GM21447 (cell line): ENCODE measurements around the gene ATP1B2.
"Not testable (repeated sequence)": the region's sequence is repeated elsewhere in the genome, so short reads cannot be mapped to it uniquely, and the experiment has no call there.

Experiments used
- ATAC-seq: cut with Tn5 transposase; IDR thresholded peaks from one replicate; pipeline ENCODE4 v1.9.1; 2021; ENCODE audit not compliant: unreplicated experiment

Gene ATP1B2

GRCh38 chr17:7634384-7634783 lies 16.3 kb upstream of the ATP1B2 start:
- no peak for ATAC-seq

- ATAC-seq: no peak
These were observed 14.6 kb upstream of the ATP1B2 start for GRCh38 chr17:7636163-7636562.

GRCh38 chr17:7640783-7641182 lies 9.9 kb upstream of the ATP1B2 start:
- no peak for ATAC-seq

GRCh38 chr17:7641635-7642034 lies 9.1 kb upstream of the ATP1B2 start:
- ATAC-seq: not testable (repeated sequence)

GRCh38 chr17:7644775-7645174 lies 6.0 kb upstream of the ATP1B2 start:
- no peak for ATAC-seq

GRCh38 chr17:7646457-7646856 lies 4.3 kb upstream of the ATP1B2 start:
- ATAC-seq: no peak

GRCh38 chr17:7647018-7647417 lies 3.7 kb upstream of the ATP1B2 start:
- no peak for ATAC-seq

GRCh38 chr17:7651097-7651664 lies 455 bp downstream of the ATP1B2 start:
- ATAC-seq: no peak

GRCh38 chr17:7651665-7652387 lies 1.1 kb downstream of the ATP1B2 start:
- ATAC-seq: no peak

GRCh38 chr17:7652388-7653356 lies 1.9 kb downstream of the ATP1B2 start:
- ATAC-seq: no peak

GRCh38 chr17:7654832-7655540 lies 4.3 kb downstream of the ATP1B2 start:
- ATAC-seq: no peak

- no peak for ATAC-seq
These were observed 4.8 kb downstream of the ATP1B2 start for GRCh38 chr17:7655541-7655840.

GRCh38 chr17:7656958-7657609 lies 6.4 kb downstream of the ATP1B2 start:
- no peak for ATAC-seq

GRCh38 chr17:7667656-7668406 lies 17.1 kb downstream of the ATP1B2 start:
- no peak for ATAC-seq

- no peak for ATAC-seq
These were observed 17.8 kb downstream of the ATP1B2 start for GRCh38 chr17:7668482-7668881.

GRCh38 chr17:7673239-7673638 lies 22.5 kb downstream of the ATP1B2 start:
- ATAC-seq: no peak

- no peak for ATAC-seq
These were observed 24.2 kb downstream of the ATP1B2 start for GRCh38 chr17:7674934-7675333.

GRCh38 chr17:7676533-7676932 lies 25.8 kb downstream of the ATP1B2 start:
- ATAC-seq: no peak

- no peak for ATAC-seq
These were observed 26.8 kb downstream of the ATP1B2 start for GRCh38 chr17:7677388-7678067.
